HG02759 (cell line): ENCODE results near the gene KRTAP12-2.

ENCODE experiments used
- ATAC-seq: cut with Tn5 transposase; IDR thresholded peaks from one replicate; pipeline ENCODE4 v1.9.1; 2021; ENCODE audit warnings: mild to moderate bottlenecking, moderate library complexity; ENCODE audit not compliant: unreplicated experiment

The KRTAP12-2 gene, protein sequence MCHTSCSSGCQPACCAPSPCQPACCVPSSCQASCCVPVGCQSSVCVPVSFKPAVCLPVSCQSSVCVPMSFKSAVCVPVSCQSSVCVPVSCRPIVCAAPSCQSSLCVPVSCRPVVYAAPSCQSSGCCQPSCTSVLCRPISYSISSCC

DNA sequence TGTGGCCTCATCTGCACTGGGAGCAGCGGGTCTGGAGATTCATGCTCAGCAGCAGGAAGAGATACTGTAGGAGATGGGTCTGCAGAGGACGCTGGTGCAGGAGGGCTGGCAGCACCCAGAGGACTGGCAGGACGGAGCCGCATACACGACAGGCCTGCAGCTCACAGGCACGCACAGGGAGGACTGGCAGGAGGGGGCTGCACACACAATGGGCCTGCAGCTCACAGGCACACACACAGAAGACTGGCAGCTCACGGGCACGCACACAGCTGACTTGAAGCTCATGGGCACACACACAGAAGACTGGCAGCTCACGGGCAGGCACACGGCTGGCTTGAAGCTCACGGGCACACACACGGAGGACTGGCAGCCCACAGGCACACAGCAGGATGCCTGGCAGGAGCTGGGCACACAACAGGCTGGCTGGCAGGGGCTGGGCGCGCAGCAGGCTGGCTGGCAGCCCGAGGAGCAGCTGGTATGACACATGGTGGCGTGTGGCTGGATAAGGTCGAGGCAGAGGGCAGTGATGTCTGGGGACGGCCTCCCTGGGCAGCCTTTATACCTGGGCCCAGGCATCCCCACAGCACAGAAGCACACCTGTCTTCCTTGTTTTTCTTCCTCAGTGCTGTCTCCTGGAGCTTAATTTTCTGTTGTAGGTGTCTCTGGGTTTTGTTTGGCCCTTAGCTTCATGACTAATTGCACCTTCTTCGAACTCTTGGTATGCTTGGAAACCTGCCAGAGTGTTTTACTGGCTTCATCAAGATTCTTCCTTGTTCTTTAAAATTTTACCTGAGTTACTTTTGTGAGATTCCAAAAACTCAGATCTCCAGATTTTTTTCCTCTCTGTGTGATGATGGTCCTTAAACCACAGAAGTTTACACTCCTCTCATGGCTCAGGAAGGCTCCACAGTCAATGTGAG is at the start of gene KRTAP12-2:
Gene KRTAP12-2 (minus strand): TSS at position 527 of the 920 bp plus-strand sequence. CDS start 41 bp downstream, at position 486.
- no peak for ATAC-seq

GRCh38 chr21:44714905-44715304 is 48.2 kb upstream of the KRTAP12-2 start:
- ATAC-seq = no peak

GRCh38 chr21:44713846-44714245 is 47.1 kb upstream of the KRTAP12-2 start:
- no peak for ATAC-seq

DNA sequence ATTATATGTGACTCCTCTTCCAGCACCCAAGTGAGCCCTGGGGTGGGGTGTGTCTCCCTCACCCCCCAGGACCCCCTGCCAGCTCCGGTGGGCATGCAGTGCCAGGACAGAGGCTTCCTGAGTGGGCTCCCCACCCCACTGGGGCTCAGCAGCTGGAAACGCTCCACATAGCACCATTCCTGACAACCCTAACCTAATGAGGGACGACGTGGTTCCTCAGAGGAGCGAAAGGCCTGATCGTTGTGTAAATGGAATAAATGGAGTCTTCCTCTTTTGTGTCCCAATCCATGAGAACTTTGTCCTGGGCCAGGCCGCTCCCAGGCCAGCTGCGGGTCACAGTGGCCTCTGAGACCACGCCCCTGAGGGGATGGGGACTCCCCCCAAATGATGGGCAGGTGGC is 46.4 kb upstream of the KRTAP12-2 start:
- ATAC-seq = no peak

DNA sequence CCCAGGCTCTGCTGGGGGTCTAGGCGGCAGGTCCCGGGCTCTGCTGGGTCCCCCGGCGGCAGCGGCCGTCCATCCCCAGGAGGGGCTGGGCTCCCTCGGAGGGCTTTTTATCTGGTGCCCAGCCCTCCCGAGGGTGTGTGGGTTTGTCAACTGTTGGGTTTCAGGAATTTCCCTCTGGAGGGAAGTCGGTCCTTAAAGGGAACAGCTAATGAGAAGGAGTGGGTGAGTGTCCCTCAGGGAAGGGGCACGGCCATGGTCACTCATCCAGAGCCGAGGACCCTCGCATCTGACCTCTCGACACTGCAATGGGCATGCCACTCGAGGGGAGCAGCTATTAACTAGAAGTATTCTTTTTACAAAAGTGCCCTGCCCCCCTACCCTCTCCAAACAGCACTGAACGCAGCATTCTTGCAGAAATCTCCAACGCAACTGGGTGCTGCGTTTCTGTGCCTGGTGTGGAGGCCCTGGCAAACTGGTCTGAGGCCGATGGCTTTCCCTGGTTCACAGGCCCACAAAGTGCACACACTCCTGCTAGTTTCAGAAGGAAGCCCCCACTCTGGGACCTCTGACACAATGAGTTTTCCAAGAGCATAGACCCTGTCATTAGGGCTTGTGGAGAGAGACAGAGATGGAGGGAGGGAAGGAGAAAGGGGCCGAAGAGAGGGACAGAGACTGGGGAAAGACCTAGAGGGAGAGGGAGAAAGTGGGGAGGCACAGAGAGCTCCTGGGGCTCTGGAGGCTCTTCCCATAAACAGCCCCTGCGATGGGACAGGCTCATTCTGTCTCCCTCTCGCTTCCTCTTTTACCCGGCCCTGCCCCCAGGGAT is 45.7 kb upstream of the KRTAP12-2 start:
- ATAC-seq = no peak

DNA sequence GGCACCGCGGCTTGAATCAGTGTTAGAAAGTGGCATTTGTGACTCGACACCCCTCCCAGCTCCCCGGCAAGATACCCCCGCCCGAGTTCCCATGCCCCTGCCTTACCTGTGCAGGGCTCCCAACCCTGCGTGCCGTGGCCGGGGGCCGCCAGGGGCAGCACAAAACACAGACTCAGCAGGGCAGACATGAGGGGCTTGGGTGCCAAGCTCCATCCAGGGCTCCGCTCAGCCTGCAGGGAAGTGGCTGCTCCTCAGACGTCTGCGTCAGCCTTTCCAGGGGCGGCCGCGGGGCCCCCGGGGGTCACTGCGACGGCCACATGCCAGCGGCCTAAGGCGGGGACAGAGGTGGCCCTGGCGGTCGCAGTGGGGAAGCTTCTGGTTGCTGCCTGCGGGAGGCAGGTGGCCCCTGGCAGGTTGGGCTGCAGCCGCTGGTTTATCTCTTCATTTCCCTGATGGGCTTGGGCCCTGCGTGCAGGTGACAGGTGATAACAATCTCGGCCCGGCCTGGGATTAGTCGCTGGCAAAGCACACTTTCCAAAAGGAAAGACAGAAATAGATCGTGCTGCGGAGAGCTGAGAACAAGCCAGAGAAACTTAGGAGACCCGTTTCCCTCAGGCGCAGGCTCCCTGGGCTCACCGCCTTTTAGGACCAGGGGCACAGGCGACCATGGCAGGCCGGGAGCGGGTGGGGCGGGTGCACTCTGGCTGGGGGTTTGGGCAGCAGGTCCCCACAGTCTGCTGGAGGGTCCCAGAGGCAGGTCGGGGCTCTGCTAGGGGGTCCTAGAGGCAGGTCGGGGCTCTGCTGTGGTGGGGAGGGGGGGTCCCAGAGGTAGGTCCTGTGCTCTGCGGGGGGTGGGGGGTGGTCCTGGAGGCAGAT is 44.8 kb upstream of the KRTAP12-2 start, which contains the start of gene TSPEAR:
Gene TSPEAR (minus strand): TSS at position 246 of the 876 bp plus-strand sequence. CDS start 58 bp downstream, at position 188.
- ATAC-seq = no peak

DNA sequence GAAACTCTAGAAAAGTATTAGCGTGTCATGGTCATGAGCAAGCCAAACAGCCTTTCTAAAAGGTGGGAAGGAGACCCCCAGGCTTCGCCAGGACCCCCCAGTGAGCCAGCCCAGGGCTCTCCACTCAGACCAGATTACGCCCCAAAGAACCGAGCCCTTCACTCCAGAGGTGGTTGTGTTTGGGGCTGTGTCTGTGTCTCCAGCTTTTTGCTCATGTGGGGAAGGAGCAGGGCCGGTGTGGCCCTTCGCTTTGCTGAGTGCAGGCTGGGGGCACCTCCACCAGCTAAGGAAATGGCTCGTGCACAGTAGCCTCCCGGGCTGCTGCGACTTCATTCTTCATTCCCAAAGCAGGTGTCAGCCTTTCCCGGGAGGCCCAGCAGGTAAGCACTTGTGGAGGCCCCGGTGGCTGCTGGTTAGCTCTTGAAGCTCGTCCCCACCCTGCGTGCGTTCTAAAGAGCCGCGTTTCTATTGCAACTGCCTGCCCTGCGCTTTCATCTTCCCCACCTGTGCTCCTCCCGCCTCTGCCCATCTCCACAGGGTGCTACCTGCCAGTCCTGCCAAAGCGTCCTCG is 44.1 kb upstream of the KRTAP12-2 start:
- no peak for ATAC-seq

- ATAC-seq = no peak
These were observed 43.6 kb upstream of the KRTAP12-2 start for GRCh38 chr21:44710294-44710665.

DNA sequence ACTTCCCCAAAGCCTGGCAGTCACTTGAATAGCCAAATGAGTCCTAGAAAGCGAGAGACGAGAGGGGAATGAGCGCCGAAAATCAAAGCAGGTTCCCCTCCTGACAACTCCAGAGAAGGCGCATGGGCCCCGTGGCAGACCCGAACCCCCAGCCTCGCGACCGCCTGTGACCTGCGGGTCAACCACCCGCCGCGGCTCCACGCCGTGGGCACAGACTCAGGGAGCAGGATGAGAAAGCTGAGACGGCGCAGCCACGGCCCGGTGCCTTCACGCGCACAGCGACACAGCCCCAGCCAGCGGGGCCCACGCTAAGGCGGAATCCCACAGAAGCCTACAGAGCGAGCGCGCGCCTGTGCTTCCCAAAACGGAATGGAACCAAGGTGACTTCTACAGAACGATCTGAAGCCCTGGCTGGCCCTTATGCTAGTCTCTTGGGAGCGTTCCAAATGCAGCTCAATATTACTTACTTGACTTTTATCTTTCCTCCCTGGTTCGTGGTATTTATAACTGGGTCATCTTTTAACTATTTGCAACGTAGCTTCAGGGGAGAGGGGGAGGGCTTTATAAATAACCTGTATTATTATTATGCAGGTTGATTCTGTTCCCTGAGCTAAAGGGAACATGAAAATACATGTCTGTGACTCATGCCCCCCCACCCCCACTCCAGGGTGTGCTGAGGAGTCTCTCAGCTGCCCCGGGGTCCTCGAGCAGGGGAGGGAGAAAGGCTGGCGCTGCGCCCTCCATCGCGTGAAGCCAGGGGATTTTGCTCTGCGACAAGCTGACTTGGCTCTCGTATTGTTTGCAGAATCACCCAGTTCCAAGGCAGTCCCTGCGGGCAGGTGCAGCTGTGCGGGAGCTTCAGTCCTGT is 42.9 kb upstream of the KRTAP12-2 start:
- no peak for ATAC-seq

- ATAC-seq = no peak
These were observed 42.2 kb upstream of the KRTAP12-2 start for GRCh38 chr21:44708866-44709425.

GRCh38 chr21:44708213-44708865 is 41.6 kb upstream of the KRTAP12-2 start:
- ATAC-seq = no peak

DNA sequence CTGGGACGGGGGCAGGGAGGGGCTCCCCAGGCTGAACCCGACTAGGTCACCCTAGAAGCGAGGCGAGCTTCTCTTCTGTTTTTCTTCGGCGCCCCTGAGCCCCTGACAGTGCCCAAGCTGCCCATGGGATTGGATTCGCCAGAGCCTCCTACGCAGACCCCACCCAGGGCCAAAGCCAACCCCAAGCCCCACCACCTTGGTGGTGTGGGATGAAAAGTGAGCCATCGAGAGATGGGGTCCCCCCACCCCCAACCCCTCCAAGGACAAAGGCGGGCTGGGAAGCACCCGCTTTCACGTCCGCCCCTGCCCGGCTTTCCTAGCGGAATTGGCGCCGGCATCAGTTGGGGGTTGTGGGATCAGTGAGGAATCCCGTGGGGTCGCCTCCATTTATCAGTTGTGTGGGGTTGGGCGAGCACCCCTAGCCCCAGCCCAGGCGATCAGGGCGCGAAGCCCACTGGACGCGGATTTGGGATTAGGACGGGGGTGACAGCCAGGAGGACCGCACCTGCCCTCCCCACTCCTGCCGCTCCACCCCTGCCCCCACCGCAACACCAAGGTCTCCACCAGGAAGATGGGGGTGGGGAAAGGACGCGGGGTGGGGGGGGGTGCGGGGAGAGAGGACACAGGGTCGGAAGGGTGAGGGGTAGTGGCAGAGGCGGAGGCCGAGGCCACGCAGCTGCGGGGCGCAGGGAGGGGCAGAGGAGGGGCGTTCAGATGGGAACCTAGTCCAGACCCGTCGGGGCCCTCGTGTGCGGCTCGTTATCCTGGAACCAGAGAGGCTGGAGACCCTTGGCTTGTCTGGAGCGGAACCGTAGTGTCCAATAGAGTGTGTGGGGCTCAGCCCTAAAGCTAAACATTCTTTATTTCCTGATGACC is 40.2 kb upstream of the KRTAP12-2 start:
- ATAC-seq = no peak

- no peak for ATAC-seq
These were observed 39.4 kb upstream of the KRTAP12-2 start for GRCh38 chr21:44706026-44706705.

DNA sequence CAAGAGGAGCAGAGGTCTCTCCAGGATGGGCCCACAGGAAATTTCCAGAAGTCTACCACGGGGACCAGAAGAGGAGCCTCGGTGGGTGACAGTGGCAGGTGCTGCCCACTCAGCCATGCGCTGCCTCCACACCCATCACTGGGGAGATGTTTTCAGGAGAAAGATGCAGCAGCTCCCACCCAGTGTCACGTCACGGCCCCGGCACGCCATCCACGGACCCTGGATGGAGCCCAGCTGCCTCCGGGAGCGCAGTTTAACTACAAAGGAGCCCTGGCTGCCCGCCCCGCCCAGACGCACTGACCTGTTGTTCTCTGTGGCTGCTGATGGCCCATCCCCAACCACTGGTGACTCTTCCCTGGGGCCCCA is 37.9 kb upstream of the KRTAP12-2 start:
- no peak for ATAC-seq

- ATAC-seq = no peak
These were observed 37.3 kb upstream of the KRTAP12-2 start for GRCh38 chr21:44703731-44704635.
